Esophagus muscularis mucosa (tissue), 4 donors: ENCODE measurements around the gene IFITM1. TPM values are rescaled to one million over a fixed set of nuclear protein-coding genes. Genes with fewer than 3 reads are reported as not detected.

Source experiments
- DNase-seq: peaks from one replicate; pipeline ENCODE4 v3.0.0-alpha.2; 2017; ENCODE audit errors: extremely low spot score
- H3K27ac ChIP-seq, 4 donors: fragments of 200-600 bp; sonication (generic); replicated peaks in 1 of 4; 1 replicate in 3 of 4; 2 replicates in 1 of 4; pipeline ENCODE4 v1.5.1; 2016 to 2019; ENCODE audit warnings: mild to moderate bottlenecking in 1 of 4
- H3K27me3 ChIP-seq, 4 donors: fragments of 200-600 bp; sonication (generic); one replicate each; pipeline versions ENCODE4 v1.5.1 to v1.6.0; 2016 to 2019
- H3K36me3 ChIP-seq, 4 donors: fragments of 200-600 bp; sonication (generic); one replicate each; pipeline ENCODE4 v1.5.1; 2016 to 2019
- H3K4me1 ChIP-seq, 4 donors: fragments of 200-600 bp; sonication (generic); one replicate each; pipeline ENCODE4 v1.5.1; 2016 to 2019
- H3K4me3 ChIP-seq, 4 donors: fragments of 200-600 bp; sonication (generic); 1 replicate in 2 of 4; 2 replicates in 2 of 4; pipeline ENCODE4 v1.5.1; 2016 to 2019; ENCODE audit warnings: mild to moderate bottlenecking in 4 of 4, moderate library complexity in 1 of 4
- H3K9me3 ChIP-seq, 4 donors: fragments of 200-600 bp; sonication (generic); 1 replicate in 3 of 4; 2 replicates in 1 of 4; pipeline ENCODE4 v1.5.1; 2016 to 2019
- EP300 ChIP-seq: sonication (generic); formaldehyde crosslinking; IDR thresholded peaks from one replicate; pipeline ENCODE4 v1.6.1; 2017; ENCODE audit warnings: antibody characterized with exemption
- POLR2A ChIP-seq: fragments of 450-650 bp; IDR thresholded peaks from one replicate; pipeline ENCODE4 v1.6.1; 2017; ENCODE audit warnings: antibody characterized with exemption, moderate library complexity, mild to moderate bottlenecking, low read depth
- POLR2AphosphoS5 ChIP-seq, 2 donors: sonication (generic); formaldehyde crosslinking; IDR thresholded peaks; one replicate each; pipeline ENCODE4 v1.6.1; 2017; ENCODE audit warnings: antibody characterized with exemption in 2 of 2
- WGBS: methylation state at CpG from one replicate; pipeline ENCODE4 v1.1.5; 2018; 5-methylcytosine and 5-hydroxymethylcytosine counted together
- intact Hi-C: fragments of 100-400 bp; cut with DNase I; formaldehyde crosslinking; loops from one replicate; pipeline ENCODE4 v1.15.1; 2023
- total RNA-seq, 4 donors: library from RNA; depleted of rRNA; stranded (reverse); fragments of >200 nt; gene quantifications; one replicate each; pipeline versions ENCODE4 v1.1.0 to v1.2.1, GENCODE V29; 2016
- TF ChIP-seq, protein P1 (sequence below), 3 experiments: fragments of 200-600 bp in 2 of 3; fragments of 450-650 bp in 1 of 3; sonication (generic) in 2 of 3; IDR thresholded peaks; one replicate each; pipeline ENCODE4 v1.5.1; 2017 to 2019; ENCODE audit warnings: antibody characterized with exemption in 3 of 3, mild to moderate bottlenecking in 2 of 3, moderate library complexity in 1 of 3

Gene IFITM1
- total RNA-seq, 4 donors from 2014 or later, result 60.6 to 197 (median 171) TPM

DNA sequence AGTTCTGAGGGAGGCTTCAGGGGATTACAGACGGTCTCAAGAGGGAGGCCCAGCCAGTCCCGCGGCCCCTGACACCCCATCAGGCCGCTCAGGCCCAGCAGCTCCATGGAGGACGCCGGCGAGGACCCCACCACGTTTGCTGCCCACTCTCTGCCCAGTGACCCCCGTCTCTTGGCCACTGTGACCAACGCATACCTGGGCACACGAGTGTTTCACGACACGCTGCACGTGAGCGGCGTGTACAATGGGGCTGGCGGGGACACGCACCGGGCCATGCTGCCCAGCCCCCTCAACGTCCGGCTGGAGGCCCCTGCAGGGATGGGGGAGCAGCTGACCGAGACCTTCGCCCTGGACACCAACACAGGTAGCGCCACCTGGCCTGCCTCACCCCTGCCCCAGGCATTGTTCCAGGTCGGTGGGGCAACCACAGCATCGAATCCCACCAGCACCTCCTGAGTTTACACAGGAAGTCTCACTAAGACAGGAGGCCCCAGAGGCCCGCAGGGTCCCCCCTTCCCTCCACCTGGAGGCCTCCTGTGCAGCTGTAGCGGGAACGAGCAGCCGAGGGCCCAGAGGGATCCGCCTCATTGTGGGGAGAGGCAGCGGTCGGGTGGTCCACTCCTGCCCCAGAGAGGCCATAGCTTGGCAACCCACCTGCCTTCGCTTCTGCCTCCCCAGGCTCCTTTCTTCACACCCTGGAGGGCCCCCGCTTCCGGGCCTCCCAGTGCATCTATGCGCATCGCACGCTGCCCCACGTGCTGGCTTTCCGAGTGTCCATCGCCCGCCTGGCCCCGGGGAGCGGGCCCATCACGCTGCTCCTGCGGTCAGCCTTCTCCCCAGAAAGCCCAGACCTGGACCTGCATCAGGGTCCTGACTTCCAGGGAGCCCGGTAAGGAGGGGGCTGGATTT is 23.9 kb upstream of the IFITM1 start:
- H3K27me3 ChIP-seq, result peaks cover 0 to 25% (median 0%) of the 10 kb centered on the region in 4 donors
- H3K4me3 ChIP-seq, result peak overlapping the region; percentile 80 to 93 (median 82)
- H3K36me3 ChIP-seq, result peaks cover 0 to 31% (median 17%) of the 10 kb centered on the region in 4 donors
- 86% methylated on average over 38 of the region's 48 CpGs for WGBS
- no peaks in the 10 kb centered on the region for H3K9me3 ChIP-seq
- peaks cover 8 to 30% (median 28%) of the 10 kb centered on the region in 4 donors for H3K4me1 ChIP-seq
- DNase-seq, result no peak
- intact Hi-C loops, result no loop called here
- peak overlapping the region in 3 of 4 donors; percentile 70 to 78 (median 73) for H3K27ac ChIP-seq
- TF ChIP-seq EP300 (no peak), POLR2AphosphoS5 (IDR thresholded peaks at IDR 0.05) (no peak), POLR2A (no peak)
- TF ChIP-seq, protein P1, sequence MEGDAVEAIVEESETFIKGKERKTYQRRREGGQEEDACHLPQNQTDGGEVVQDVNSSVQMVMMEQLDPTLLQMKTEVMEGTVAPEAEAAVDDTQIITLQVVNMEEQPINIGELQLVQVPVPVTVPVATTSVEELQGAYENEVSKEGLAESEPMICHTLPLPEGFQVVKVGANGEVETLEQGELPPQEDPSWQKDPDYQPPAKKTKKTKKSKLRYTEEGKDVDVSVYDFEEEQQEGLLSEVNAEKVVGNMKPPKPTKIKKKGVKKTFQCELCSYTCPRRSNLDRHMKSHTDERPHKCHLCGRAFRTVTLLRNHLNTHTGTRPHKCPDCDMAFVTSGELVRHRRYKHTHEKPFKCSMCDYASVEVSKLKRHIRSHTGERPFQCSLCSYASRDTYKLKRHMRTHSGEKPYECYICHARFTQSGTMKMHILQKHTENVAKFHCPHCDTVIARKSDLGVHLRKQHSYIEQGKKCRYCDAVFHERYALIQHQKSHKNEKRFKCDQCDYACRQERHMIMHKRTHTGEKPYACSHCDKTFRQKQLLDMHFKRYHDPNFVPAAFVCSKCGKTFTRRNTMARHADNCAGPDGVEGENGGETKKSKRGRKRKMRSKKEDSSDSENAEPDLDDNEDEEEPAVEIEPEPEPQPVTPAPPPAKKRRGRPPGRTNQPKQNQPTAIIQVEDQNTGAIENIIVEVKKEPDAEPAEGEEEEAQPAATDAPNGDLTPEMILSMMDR (IDR thresholded peaks at IDR 0.05), result no peak

DNA sequence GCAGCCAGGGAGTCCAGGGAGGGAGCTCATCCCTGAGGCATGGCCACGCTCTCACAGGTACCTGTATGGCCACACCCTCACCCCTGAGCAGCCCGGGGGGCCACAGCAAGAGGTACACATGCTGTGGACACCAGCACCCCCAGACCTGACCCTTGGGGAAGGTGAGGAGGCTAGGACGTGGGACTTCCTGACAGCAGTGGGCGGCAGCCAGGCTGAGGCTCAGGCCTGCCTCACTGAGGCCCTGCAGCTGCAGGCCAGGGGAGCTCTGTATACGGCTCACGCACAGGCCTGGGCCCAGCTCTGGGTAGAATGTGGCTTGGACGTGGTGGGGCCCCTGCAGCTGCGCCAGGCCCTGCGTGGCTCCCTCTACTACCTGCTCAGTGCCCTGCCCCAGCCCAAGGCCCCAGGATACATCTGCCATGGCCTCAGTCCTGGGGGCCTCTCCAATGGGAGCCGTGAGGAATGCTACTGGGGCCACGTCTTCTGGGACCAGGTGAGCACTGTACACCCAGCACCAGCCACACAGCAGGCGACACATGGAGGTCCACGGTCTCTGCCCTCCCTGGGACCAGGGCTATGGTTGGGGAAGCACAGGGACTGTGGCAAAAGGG is 23.1 kb upstream of the IFITM1 start:
- Histone ChIP-seq H3K36me3 (peaks cover 0 to 32% (median 17%) of the 10 kb centered on the region in 4 donors), H3K9me3 (no peaks in the 10 kb centered on the region), H3K27ac (no peak overlapping the region), H3K27me3 (peaks cover 0 to 20% (median 0%) of the 10 kb centered on the region in 4 donors), H3K4me3 (no peak overlapping the region), H3K4me1 (peaks cover 8 to 30% (median 28%) of the 10 kb centered on the region in 4 donors)
- DNase-seq, result no peak
- WGBS, result 84% methylated on average over 10 of the region's 13 CpGs
- intact Hi-C loops, result no loop called here
- TF ChIP-seq POLR2A, result no peak
- no peak for TF ChIP-seq POLR2AphosphoS5 (IDR thresholded peaks at IDR 0.05)
- TF ChIP-seq, protein P1 (IDR thresholded peaks at IDR 0.05), result no peak
- TF ChIP-seq EP300, result no peak

- no peak for DNase-seq
- TF ChIP-seq EP300, result no peak
- TF ChIP-seq POLR2AphosphoS5 (IDR thresholded peaks at IDR 0.05), result no peak
- TF ChIP-seq, protein P1 (IDR thresholded peaks at IDR 0.05), result no peak
- no peak for TF ChIP-seq POLR2A
- H3K36me3 ChIP-seq, result peaks cover 0 to 32% (median 17%) of the 10 kb centered on the region in 4 donors
- peaks cover 8 to 30% (median 28%) of the 10 kb centered on the region in 4 donors for H3K4me1 ChIP-seq
- no peaks in the 10 kb centered on the region for H3K9me3 ChIP-seq
- no peak overlapping the region for H3K27ac ChIP-seq
- no peak overlapping the region for H3K4me3 ChIP-seq
- WGBS, result 90% methylated on average over 22 of the region's 44 CpGs
- H3K27me3 ChIP-seq, result peaks cover 0 to 20% (median 0%) of the 10 kb centered on the region in 4 donors
- intact Hi-C loops, result no loop called here
Measured at GRCh38 chr11:291281-292210, 22.3 kb upstream of the IFITM1 start.
